ENCODE results near the gene LY86. TPM values are rescaled to one million over a fixed set of nuclear protein-coding genes. Genes with fewer than 3 reads are reported as not detected.

Gene LY86
- total RNA-seq, 1 donor from 2014 or later: not detected

DNA sequence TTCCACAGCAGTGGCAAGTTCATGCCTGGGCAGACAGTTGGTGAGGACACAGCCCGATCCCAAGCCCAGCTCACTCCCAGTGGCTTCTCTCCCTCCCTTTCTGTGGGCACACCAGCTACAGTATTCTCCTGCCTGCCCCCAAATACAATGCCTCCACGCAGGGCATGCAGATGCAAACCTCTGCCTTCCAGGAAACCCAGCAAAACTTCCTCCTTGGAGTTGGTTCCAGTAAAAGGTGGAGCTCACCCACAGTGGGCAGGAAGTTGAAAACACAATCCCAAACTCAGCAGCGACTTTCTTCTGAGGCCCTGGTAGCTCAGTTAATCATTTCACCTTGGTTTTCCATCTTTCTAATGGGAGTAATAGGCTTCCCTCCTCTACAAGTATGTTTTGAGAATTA is 93.7 kb downstream of the LY86 start:
- H3K36me3 Mint-ChIP-seq: no peaks in the 10 kb centered on the region
- no peak for TF ChIP-seq CTCF (conservative IDR thresholded peaks at IDR 0.05)
- H3K9me3 Mint-ChIP-seq: peaks cover 5% of the 10 kb centered on the region
- peaks cover 4% of the 10 kb centered on the region for H3K27me3 Mint-ChIP-seq
- H3K4me3 Mint-ChIP-seq: no peak overlapping the region
- no peak for DNase-seq (ENCODE audit: extremely low spot score, unreplicated experiment)
- no peak overlapping the region for H3K27ac Mint-ChIP-seq
- peaks cover 66% of the 10 kb centered on the region for H3K4me1 Mint-ChIP-seq (ENCODE audit: unreplicated experiment)

DNA sequence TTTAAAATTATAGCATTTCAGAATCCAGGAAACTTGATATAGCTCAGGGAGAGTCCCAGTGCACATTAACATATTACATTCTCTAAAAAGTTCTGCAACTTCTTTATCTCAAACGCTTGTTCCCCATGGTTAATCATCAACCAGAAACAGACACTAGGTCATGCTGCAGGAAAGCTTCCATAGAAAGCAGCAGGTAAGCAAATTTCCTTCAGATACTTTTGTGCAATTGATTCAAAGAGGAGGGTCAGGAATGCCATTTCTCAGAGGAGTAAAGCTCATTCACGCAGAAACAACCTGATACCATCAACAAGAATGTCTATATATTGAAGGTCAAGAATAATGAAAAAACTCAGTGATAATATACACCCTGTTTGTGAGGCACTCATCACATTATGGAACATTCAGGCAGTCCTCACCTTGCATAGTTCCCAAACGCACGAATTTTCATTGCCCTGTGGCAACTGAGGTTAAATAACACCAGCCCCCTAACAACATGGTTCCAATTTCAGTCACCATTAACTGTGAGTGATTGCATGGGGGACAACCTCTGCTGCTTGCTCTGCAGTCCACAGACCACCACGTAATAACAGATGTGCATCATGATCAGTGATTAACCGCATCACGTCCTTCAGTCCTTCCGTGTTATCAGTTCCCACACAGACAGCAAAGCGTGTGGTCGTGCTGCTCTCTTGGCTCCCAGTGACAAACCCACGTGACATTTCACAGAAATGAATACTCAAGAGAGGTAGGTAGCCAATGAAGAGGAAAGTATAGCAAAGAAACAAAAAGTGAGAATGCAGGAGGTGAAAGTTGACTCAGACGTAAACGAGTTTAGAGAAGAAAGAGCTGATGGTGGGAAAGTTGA is 95.7 kb downstream of the LY86 start:
- Mint-ChIP-seq H3K27me3 (no peaks in the 10 kb centered on the region), H3K27ac (peak overlapping the region; percentile 52), H3K4me3 (peak overlapping the region; percentile 65), H3K36me3 (no peaks in the 10 kb centered on the region), H3K9me3 (peaks cover 5% of the 10 kb centered on the region), H3K4me1 (ENCODE audit: unreplicated experiment) (peaks cover 68% of the 10 kb centered on the region)
- no peak for TF ChIP-seq CTCF (conservative IDR thresholded peaks at IDR 0.05)
- DNase-seq (ENCODE audit: extremely low spot score, unreplicated experiment): no peak

- H3K9me3 Mint-ChIP-seq: peaks cover 5% of the 10 kb centered on the region
- no peaks in the 10 kb centered on the region for H3K36me3 Mint-ChIP-seq
- H3K4me1 Mint-ChIP-seq (ENCODE audit: unreplicated experiment): peaks cover 70% of the 10 kb centered on the region
- H3K4me3 Mint-ChIP-seq: no peak overlapping the region
- no peak for DNase-seq (ENCODE audit: extremely low spot score, unreplicated experiment)
- H3K27me3 Mint-ChIP-seq: no peaks in the 10 kb centered on the region
- TF ChIP-seq CTCF (conservative IDR thresholded peaks at IDR 0.05): no peak
- peak overlapping the region; percentile 20 for H3K27ac Mint-ChIP-seq
Measured at GRCh38 chr6:6685249-6686040, 96.9 kb downstream of the LY86 start.

DNA sequence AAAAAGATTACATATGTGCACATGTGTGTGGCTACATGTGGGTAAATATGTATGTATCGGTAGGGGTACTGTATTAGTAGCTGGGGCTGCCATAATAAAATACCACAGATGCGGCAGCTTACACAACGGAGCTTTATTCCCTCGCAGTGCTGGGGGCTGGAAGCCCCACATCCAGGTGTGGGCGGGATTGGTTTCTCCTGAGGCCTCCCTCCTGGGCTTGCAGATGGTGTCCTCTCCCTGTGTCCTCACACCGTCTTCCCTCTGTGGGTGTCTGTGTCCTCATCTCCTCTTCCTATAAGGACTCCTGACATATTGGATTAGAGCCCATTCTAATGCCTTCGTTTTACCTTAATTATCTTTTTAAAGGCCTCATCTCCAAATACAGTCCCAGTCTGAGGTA is 97.7 kb downstream of the LY86 start:
- H3K4me1 Mint-ChIP-seq (ENCODE audit: unreplicated experiment): peaks cover 63% of the 10 kb centered on the region
- H3K36me3 Mint-ChIP-seq: no peaks in the 10 kb centered on the region
- no peak for DNase-seq (ENCODE audit: extremely low spot score, unreplicated experiment)
- no peak for TF ChIP-seq CTCF (conservative IDR thresholded peaks at IDR 0.05)
- H3K9me3 Mint-ChIP-seq: peaks cover 5% of the 10 kb centered on the region
- no peaks in the 10 kb centered on the region for H3K27me3 Mint-ChIP-seq
- no peak overlapping the region for H3K4me3 Mint-ChIP-seq
- H3K27ac Mint-ChIP-seq: no peak overlapping the region

- no peaks in the 10 kb centered on the region for H3K27me3 Mint-ChIP-seq
- H3K4me3 Mint-ChIP-seq: peak overlapping the region; percentile 80
- H3K9me3 Mint-ChIP-seq: peaks cover 5% of the 10 kb centered on the region
- peaks cover 59% of the 10 kb centered on the region for H3K4me1 Mint-ChIP-seq (ENCODE audit: unreplicated experiment)
- H3K27ac Mint-ChIP-seq: peak overlapping the region; percentile 84
- peak; percentile 86 for DNase-seq (ENCODE audit: extremely low spot score, unreplicated experiment)
- TF ChIP-seq CTCF (conservative IDR thresholded peaks at IDR 0.05): no peak
- H3K36me3 Mint-ChIP-seq: no peaks in the 10 kb centered on the region
Measured at GRCh38 chr6:6686748-6687601, 98.5 kb downstream of the LY86 start.
